ENCODE measurements around the gene RRP12. TPM values are rescaled to one million over a fixed set of nuclear protein-coding genes. Genes with fewer than 3 reads are reported as not detected.

The RRP12 gene
- polyA plus RNA-seq, 1 donor from 2014 or later, result 9.7 TPM

DNA sequence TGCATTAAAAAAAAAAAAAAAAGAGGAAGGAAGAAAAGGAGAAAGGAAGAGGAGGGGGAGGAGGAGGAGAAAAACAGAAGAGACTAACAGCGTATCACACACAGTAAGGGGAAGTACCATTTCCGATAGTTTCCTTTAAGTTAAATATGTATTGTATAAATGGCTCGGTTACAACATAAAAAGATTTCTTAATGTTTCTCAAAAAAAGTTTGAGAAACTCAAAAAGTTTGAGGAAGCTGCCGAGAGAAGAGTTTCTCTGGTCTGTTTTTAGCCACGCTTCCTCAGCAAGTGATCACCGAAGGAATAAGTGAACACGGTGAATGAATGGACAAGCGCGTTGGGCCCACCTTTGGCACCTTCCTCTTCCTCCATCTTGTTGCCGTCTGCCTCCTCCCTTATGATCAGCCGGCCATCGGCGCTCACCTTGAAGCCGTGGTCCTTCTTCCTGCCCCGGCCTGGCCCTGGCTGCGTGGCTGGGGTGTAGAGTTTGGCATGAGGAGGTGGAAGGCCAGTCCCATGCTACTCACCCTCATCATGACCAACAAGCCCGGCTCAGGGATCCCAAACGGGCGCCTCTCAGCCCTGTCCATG lies 35.3 kb downstream of the RRP12 start:
- Histone ChIP-seq H3K36me3 (ENCODE audit: insufficient read depth, low read length) (no peaks in the 10 kb centered on the region), H4K20me1 (ENCODE audit: insufficient read depth) (no peaks in the 10 kb centered on the region), H3F3A (ENCODE audit: insufficient read depth, low read length, poor library complexity, severe bottlenecking) (no peaks in the 10 kb centered on the region), H3K9me3 (ENCODE audit: low read length) (no peaks in the 10 kb centered on the region), H3K27me3 (ENCODE audit: insufficient read depth, low read depth, low read length) (no peaks in the 10 kb centered on the region), H3K9me2 (ENCODE audit: insufficient read depth, low read length) (no peaks in the 10 kb centered on the region), H3K4me2 (ENCODE audit: low read length) (no peak overlapping the region), H3K9ac (ENCODE audit: low read length) (no peak overlapping the region), H3K4me3 (ENCODE audit: low read length) (no peak overlapping the region), H3K27ac (ENCODE audit: low read length) (no peak overlapping the region), H2AFZ (ENCODE audit: low read depth, low read length) (no peak overlapping the region), H3K79me2 (replicated peaks; ENCODE audit: insufficient read depth, low read length) (no peaks in the 10 kb centered on the region)
- TF ChIP-seq REST (IDR thresholded peaks at IDR 0.05; ENCODE audit: borderline replicate concordance), result no peak
- no peak for TF ChIP-seq EZH2 (IDR thresholded peaks at IDR 0.05; ENCODE audit: borderline replicate concordance, insufficient read depth, low read length, poor library complexity, severe bottlenecking)
- no peak for TF ChIP-seq MXI1 (conservative IDR thresholded peaks at IDR 0.05; ENCODE audit: poor library complexity, severe bottlenecking)
- TF ChIP-seq RAD21 (conservative IDR thresholded peaks at IDR 0.05), result no peak
- no peak for TF ChIP-seq CTCF (IDR thresholded peaks at IDR 0.05; ENCODE audit: poor library complexity, severe bottlenecking)
- TF ChIP-seq EP300 (conservative IDR thresholded peaks at IDR 0.05; ENCODE audit: poor library complexity, severe bottlenecking), result no peak
- no peak for TF ChIP-seq SMC3 (conservative IDR thresholded peaks at IDR 0.05; ENCODE audit: poor library complexity)
- TF ChIP-seq TAF1 (IDR thresholded peaks at IDR 0.05; ENCODE audit: low read depth), result no peak
- no peak for TF ChIP-seq POLR2AphosphoS5 (IDR thresholded peaks at IDR 0.05)

- Histone ChIP-seq H3K9ac (ENCODE audit: low read length) (no peak overlapping the region), H3K9me2 (ENCODE audit: insufficient read depth, low read length) (no peaks in the 10 kb centered on the region), H3K79me2 (replicated peaks; ENCODE audit: insufficient read depth, low read length) (no peaks in the 10 kb centered on the region), H3K27ac (ENCODE audit: low read length) (no peak overlapping the region), H3K9me3 (ENCODE audit: low read length) (no peaks in the 10 kb centered on the region), H2AFZ (ENCODE audit: low read depth, low read length) (no peak overlapping the region), H3F3A (ENCODE audit: insufficient read depth, low read length, poor library complexity, severe bottlenecking) (no peaks in the 10 kb centered on the region), H3K36me3 (ENCODE audit: insufficient read depth, low read length) (no peaks in the 10 kb centered on the region), H3K4me2 (ENCODE audit: low read length) (no peak overlapping the region), H3K27me3 (ENCODE audit: insufficient read depth, low read depth, low read length) (no peaks in the 10 kb centered on the region), H4K20me1 (ENCODE audit: insufficient read depth) (no peaks in the 10 kb centered on the region), H3K4me3 (ENCODE audit: low read length) (no peak overlapping the region)
- no peak for TF ChIP-seq POLR2AphosphoS5 (IDR thresholded peaks at IDR 0.05)
- TF ChIP-seq RAD21 (conservative IDR thresholded peaks at IDR 0.05), result no peak
- no peak for TF ChIP-seq EZH2 (IDR thresholded peaks at IDR 0.05; ENCODE audit: borderline replicate concordance, insufficient read depth, low read length, poor library complexity, severe bottlenecking)
- TF ChIP-seq REST (IDR thresholded peaks at IDR 0.05; ENCODE audit: borderline replicate concordance), result no peak
- no peak for TF ChIP-seq SMC3 (conservative IDR thresholded peaks at IDR 0.05; ENCODE audit: poor library complexity)
- no peak for TF ChIP-seq EP300 (conservative IDR thresholded peaks at IDR 0.05; ENCODE audit: poor library complexity, severe bottlenecking)
- no peak for TF ChIP-seq TAF1 (IDR thresholded peaks at IDR 0.05; ENCODE audit: low read depth)
- TF ChIP-seq CTCF (IDR thresholded peaks at IDR 0.05; ENCODE audit: poor library complexity, severe bottlenecking), result no peak
- no peak for TF ChIP-seq MXI1 (conservative IDR thresholded peaks at IDR 0.05; ENCODE audit: poor library complexity, severe bottlenecking)
Observed at GRCh38 chr10:97363071-97363470, 38.1 kb downstream of the RRP12 start.

All from neural cell (in vitro differentiated cells).